ENCODE measurements around the gene ANKRD12.
"Not testable (repeated sequence)": the region's sequence is repeated elsewhere in the genome, so short reads cannot be mapped to it uniquely, and the experiment has no call there.

ANKRD12 gene

GRCh38 chr18:9136315-9137155 lies at the start of gene ANKRD12:
Gene ANKRD12, plus strand, starts transcription at chr18:9136781. Its CDS starts 45,652 bp downstream, at chr18:9182433.
- peak within 1 kb of the TSS; percentile 81 to 96 (median 90) for H3K27ac ChIP-seq
- peak within 1 kb of the TSS; percentile 69 to 91 (median 79) for H3K4me3 ChIP-seq
- no peak for TF ChIP-seq Cebpa-rat (IDR thresholded peaks at IDR 0.05)

GRCh38 chr18:9087144-9087543 lies 49.4 kb upstream of the ANKRD12 start:
- Histone ChIP-seq H3K9me3 (replicated peaks in 1 of 11) (0 out of 22 replicates have a peak, but pooled peaks cover 0 to 4% (median 0%) of the 10 kb centered on the region in 11 experiments), H3K27ac (no peak overlapping the region), H3K4me1 (peaks cover 0 to 60% (median 0%) of the 10 kb centered on the region in 10 experiments; a peak in 8 of 20 replicates), H3K4me2 (peak overlapping the region in 3 of 11 experiments; percentile 37 to 49 (median 43); a peak in 4 of 22 replicates), H3K27me3 (no peaks in the 10 kb centered on the region), H3K9ac (no peak overlapping the region), H3K36me3 (no peaks in the 10 kb centered on the region), H3K4me3 (no peak overlapping the region), H4K20me1 (no peaks in the 10 kb centered on the region)
- TF ChIP-seq Cebpa-rat (IDR thresholded peaks at IDR 0.05), result no peak

More at GRCh38 chr18:9136315-9137155, at the start of gene ANKRD12:
- peaks cover 10 to 71% (median 49%) of the 10 kb centered on the region in 11 experiments; a peak in 19 of 22 replicates for H4K20me1 ChIP-seq
- no peaks in the 10 kb centered on the region for H3K9me3 ChIP-seq (replicated peaks in 1 of 11)
- H3K27me3 ChIP-seq, result no peaks in the 10 kb centered on the region
- peak within 1 kb of the TSS; percentile 92 to 98 (median 96) for H3K4me2 ChIP-seq
- peak within 1 kb of the TSS; percentile 83 to 95 (median 91) for H3K9ac ChIP-seq
- H3K4me1 ChIP-seq, result peaks cover 38 to 54% (median 48%) of the 10 kb centered on the region in 10 experiments
- H3K36me3 ChIP-seq, result peaks cover 33 to 40% (median 37%) of the 10 kb centered on the region in 11 experiments

- Histone ChIP-seq H3K27me3 (no peaks in the 10 kb centered on the region), H3K27ac (no peak overlapping the region), H4K20me1 (no peaks in the 10 kb centered on the region), H3K4me3 (no peak overlapping the region), H3K36me3 (no peaks in the 10 kb centered on the region), H3K9me3 (replicated peaks in 1 of 11) (0 out of 22 replicates have a peak, but pooled peaks cover 0 to 4% (median 0%) of the 10 kb centered on the region in 11 experiments), H3K4me2 (no peak overlapping the region), H3K4me1 (peaks cover 0 to 56% (median 0%) of the 10 kb centered on the region in 10 experiments; a peak in 7 of 20 replicates), H3K9ac (no peak overlapping the region)
- no peak for TF ChIP-seq Cebpa-rat (IDR thresholded peaks at IDR 0.05)
These were observed 48.3 kb upstream of the ANKRD12 start for GRCh38 chr18:9088252-9088651.

GRCh38 chr18:9088727-9089126 lies 47.9 kb upstream of the ANKRD12 start:
- H3K4me2 ChIP-seq; H3K27ac ChIP-seq; H3K9ac ChIP-seq; H3K4me3 ChIP-seq; H4K20me1 ChIP-seq; H3K9me3 ChIP-seq (replicated peaks in 1 of 11); H3K36me3 ChIP-seq; H3K27me3 ChIP-seq: not testable (repeated sequence)
- H3K4me1 ChIP-seq, result peaks cover 0 to 53% (median 0%) of the 10 kb centered on the region in 10 experiments; a peak in 6 of 20 replicates

GRCh38 chr18:9090578-9090977 lies 46.0 kb upstream of the ANKRD12 start:
- Histone ChIP-seq H4K20me1 (no peaks in the 10 kb centered on the region), H3K9ac (no peak overlapping the region), H3K4me3 (no peak overlapping the region), H3K4me2 (peak overlapping the region in 2 of 11 experiments; percentile 22 to 25; a peak in 3 of 22 replicates), H3K36me3 (no peaks in the 10 kb centered on the region), H3K27ac (no peak overlapping the region), H3K4me1 (peaks cover 0 to 51% (median 5%) of the 10 kb centered on the region in 10 experiments; a peak in 10 of 20 replicates), H3K9me3 (replicated peaks in 1 of 11) (0 out of 22 replicates have a peak, but pooled peaks cover 0 to 4% (median 0%) of the 10 kb centered on the region in 11 experiments), H3K27me3 (no peaks in the 10 kb centered on the region)
- TF ChIP-seq Cebpa-rat (IDR thresholded peaks at IDR 0.05), result no peak

- H3K4me1 ChIP-seq, result peaks cover 0 to 52% (median 6%) of the 10 kb centered on the region in 10 experiments; a peak in 10 of 20 replicates
- H3K27me3 ChIP-seq, result no peaks in the 10 kb centered on the region
- H3K27ac ChIP-seq, result no peak overlapping the region
- no peaks in the 10 kb centered on the region for H4K20me1 ChIP-seq
- H3K4me2 ChIP-seq, result peak overlapping the region in 2 of 11 experiments; percentile 22 to 25; a peak in 3 of 22 replicates
- no peaks in the 10 kb centered on the region for H3K36me3 ChIP-seq
- H3K4me3 ChIP-seq, result no peak overlapping the region
- no peak overlapping the region for H3K9ac ChIP-seq
- H3K9me3 ChIP-seq (replicated peaks in 1 of 11), result 0 out of 22 replicates have a peak, but pooled peaks cover 0 to under 1% (median 0%) of the 10 kb centered on the region in 11 experiments
- TF ChIP-seq Cebpa-rat (IDR thresholded peaks at IDR 0.05), result no peak
These were observed 45.5 kb upstream of the ANKRD12 start for GRCh38 chr18:9091066-9091476.

GRCh38 chr18:9092665-9093064 lies 43.9 kb upstream of the ANKRD12 start:
- Histone ChIP-seq H3K4me2 (peak overlapping the region in 2 of 11 experiments; percentile 7 to 8; a peak in 1 of 22 replicates), H3K4me3 (no peak overlapping the region), H3K27ac (no peak overlapping the region), H3K4me1 (peaks cover 0 to 40% (median 6%) of the 10 kb centered on the region in 10 experiments; a peak in 10 of 20 replicates), H3K9me3 (replicated peaks in 1 of 11) (no peaks in the 10 kb centered on the region), H3K27me3 (no peaks in the 10 kb centered on the region), H3K36me3 (no peaks in the 10 kb centered on the region), H4K20me1 (no peaks in the 10 kb centered on the region), H3K9ac (no peak overlapping the region)
- no peak for TF ChIP-seq Cebpa-rat (IDR thresholded peaks at IDR 0.05)

- H4K20me1 ChIP-seq; H3K4me2 ChIP-seq; H3K9me3 ChIP-seq (replicated peaks in 1 of 11); H3K36me3 ChIP-seq; H3K9ac ChIP-seq; H3K27ac ChIP-seq; H3K4me3 ChIP-seq; H3K27me3 ChIP-seq: not testable (repeated sequence)
- peaks cover 0 to 40% (median 6%) of the 10 kb centered on the region in 10 experiments; a peak in 10 of 20 replicates for H3K4me1 ChIP-seq
These were observed 43.5 kb upstream of the ANKRD12 start for GRCh38 chr18:9093109-9093508.
